Chondrocyte (in vitro differentiated cells): ENCODE results near the gene CCDC71. TPM values are rescaled to one million over a fixed set of nuclear protein-coding genes. Genes with fewer than 3 reads are reported as not detected.

Experiments
- DNase-seq: peaks from one replicate; pipeline ENCODE4 v3.0.0; 2021; ENCODE audit warnings: mixed read lengths, low spot score
- H3K27ac Mint-ChIP-seq: one replicate; pipeline ENCODE4 v1.8.0; 2021; ENCODE audit warnings: mild to moderate bottlenecking, moderate library complexity, mixed read lengths; ENCODE audit not compliant: unreplicated experiment
- H3K27me3 Mint-ChIP-seq: 2 replicates; pipeline ENCODE4 v1.8.0; 2021; ENCODE audit warnings: low read depth, mixed read lengths
- H3K36me3 Mint-ChIP-seq: 2 replicates; pipeline ENCODE4 v1.8.0; 2021; ENCODE audit warnings: low read depth, mixed read lengths
- H3K4me1 Mint-ChIP-seq: 2 replicates; pipeline ENCODE4 v1.8.0; 2021; ENCODE audit warnings: low read depth, mild to moderate bottlenecking, mixed read lengths
- H3K4me3 Mint-ChIP-seq: one replicate; pipeline ENCODE4 v1.8.0; 2021; ENCODE audit warnings: mild to moderate bottlenecking, moderate library complexity, mixed read lengths; ENCODE audit not compliant: unreplicated experiment
- H3K9me3 Mint-ChIP-seq: 2 replicates; pipeline ENCODE4 v1.8.0; 2021; ENCODE audit warnings: low read depth, mixed read lengths
- CTCF ChIP-seq: fragments of 200-600 bp; sonication (generic); IDR thresholded peaks from 2 replicates; pipeline ENCODE4 v1.5.0; 2021; ENCODE audit warnings: antibody characterized with exemption, mild to moderate bottlenecking, moderate library complexity
- total RNA-seq: library from RNA; stranded (reverse); gene quantifications from 3 replicates; pipeline ENCODE4 v1.2.1, GENCODE V29; 2021

Gene CCDC71
- total RNA-seq, 1 donor from 2014 or later = 18.7 TPM

- H3K27ac Mint-ChIP-seq = peak overlapping the region; percentile 17
- DNase-seq = no peak
- TF ChIP-seq CTCF = peak; percentile 13
- peaks cover 5% of the 10 kb centered on the region for H3K36me3 Mint-ChIP-seq
- H3K9me3 Mint-ChIP-seq = no peaks in the 10 kb centered on the region
- peaks cover 2% of the 10 kb centered on the region for H3K27me3 Mint-ChIP-seq
- peak overlapping the region; percentile 92 for H3K4me3 Mint-ChIP-seq
- peaks cover 26% of the 10 kb centered on the region for H3K4me1 Mint-ChIP-seq
These were observed 31.5 kb downstream of the CCDC71 start for GRCh38 chr3:49134471-49135265.

- no peak for DNase-seq
- Mint-ChIP-seq H3K27me3 (peaks cover 2% of the 10 kb centered on the region), H3K9me3 (no peaks in the 10 kb centered on the region), H3K27ac (peak overlapping the region; percentile 91), H3K36me3 (peaks cover 12% of the 10 kb centered on the region), H3K4me3 (peak overlapping the region; percentile 92), H3K4me1 (peaks cover 32% of the 10 kb centered on the region)
- peak; percentile 5 for TF ChIP-seq CTCF
These were observed 32.7 kb downstream of the CCDC71 start for GRCh38 chr3:49133226-49133951.

DNA sequence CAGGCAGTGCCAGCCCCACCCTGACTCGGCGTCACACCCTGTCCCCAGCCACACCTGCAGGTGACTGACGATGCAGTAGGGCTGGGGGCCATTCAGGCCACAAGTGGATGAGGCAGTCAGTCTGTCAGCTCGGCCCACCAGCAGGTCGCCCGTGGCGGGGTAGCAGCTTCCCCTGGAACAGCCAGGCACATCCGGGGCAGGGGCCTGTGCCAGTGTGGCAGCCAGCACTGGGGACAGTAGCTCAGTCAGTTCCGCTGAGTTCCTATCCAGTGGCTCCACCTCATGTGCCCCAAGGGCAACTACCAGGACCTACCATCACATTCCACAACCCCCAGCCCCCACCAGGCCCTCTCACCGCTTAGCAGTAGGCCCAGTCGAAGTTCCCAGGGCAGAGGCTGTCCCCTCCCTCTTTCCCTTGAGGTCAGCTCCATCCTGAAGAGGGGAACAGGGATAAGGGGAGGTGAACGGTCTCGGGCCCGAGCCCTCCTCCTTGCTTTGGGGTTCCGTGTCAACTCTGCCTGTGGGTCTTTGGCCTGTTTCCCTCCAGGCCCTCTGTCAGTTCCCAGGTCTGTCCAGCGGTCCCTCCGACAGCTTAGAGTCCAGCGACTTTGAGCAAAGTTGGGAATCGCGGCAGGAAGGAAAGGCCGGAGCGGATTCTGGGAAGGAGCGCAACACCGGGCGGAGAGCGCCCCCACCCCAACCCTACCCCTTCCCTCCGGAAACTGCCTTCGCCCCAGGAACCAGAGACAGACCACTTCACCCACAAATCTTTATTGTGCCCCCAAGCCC is 33.5 kb downstream of the CCDC71 start, which contains the start of gene LAMB2:
LAMB2 (minus strand) TSS at position 614 of the 789 bp plus-strand sequence; CDS start at position 431, 183 bp downstream.
- TF ChIP-seq CTCF = peak; percentile 43
- no peak for DNase-seq
- Mint-ChIP-seq H3K36me3 (peaks cover 16% of the 10 kb centered on the region), H3K9me3 (no peaks in the 10 kb centered on the region), H3K27ac (peak within 1 kb of the TSS; percentile 91), H3K27me3 (peaks cover 2% of the 10 kb centered on the region), H3K4me3 (peak within 1 kb of the TSS; percentile 92), H3K4me1 (peaks cover 32% of the 10 kb centered on the region)

DNA sequence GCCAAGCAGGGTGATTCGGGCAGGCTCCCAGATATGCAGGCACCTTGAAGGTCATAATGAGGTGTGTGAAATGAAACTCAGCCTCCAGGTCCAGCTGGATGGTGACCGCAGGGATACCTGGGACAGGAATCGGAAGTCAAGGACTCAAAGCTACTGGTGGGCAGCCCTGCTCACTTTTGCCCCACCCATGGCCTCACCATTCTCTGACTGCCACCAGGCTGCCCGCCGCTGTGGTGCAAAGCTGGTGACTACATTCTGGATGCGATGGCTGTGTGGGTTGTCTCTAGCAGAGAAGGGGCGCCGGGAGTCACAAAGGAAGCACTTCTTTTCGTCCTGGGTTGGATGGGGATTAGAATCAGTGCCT is 34.1 kb downstream of the CCDC71 start:
- no peaks in the 10 kb centered on the region for H3K9me3 Mint-ChIP-seq
- peak overlapping the region; percentile 91 for H3K27ac Mint-ChIP-seq
- peaks cover 32% of the 10 kb centered on the region for H3K4me1 Mint-ChIP-seq
- H3K4me3 Mint-ChIP-seq = peak overlapping the region; percentile 92
- no peak for DNase-seq
- H3K36me3 Mint-ChIP-seq = peaks cover 16% of the 10 kb centered on the region
- TF ChIP-seq CTCF = no peak
- H3K27me3 Mint-ChIP-seq = no peaks in the 10 kb centered on the region

DNA sequence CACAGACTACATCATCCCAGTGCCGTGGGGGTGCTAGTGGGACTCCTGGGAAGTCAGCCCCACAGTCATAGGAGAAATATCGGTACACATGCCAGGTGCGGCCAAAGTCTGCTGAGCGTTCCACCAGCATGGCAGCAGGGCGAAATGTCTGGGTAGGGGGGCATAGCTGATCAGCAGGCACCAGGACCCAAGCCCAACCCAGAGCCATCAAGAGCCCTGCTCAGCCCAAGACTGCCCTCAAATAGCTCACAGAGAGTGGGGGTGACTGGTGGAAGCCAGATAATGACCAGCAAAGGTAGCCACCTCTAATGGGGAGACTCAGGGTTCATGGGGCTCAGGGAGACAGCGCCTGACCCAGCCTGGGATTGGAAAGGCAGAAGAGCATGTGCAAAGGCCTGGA is 34.6 kb downstream of the CCDC71 start:
- Mint-ChIP-seq H3K36me3 (peaks cover 18% of the 10 kb centered on the region), H3K4me1 (peaks cover 32% of the 10 kb centered on the region), H3K27me3 (no peaks in the 10 kb centered on the region), H3K9me3 (no peaks in the 10 kb centered on the region), H3K4me3 (peak overlapping the region; percentile 92), H3K27ac (no peak overlapping the region)
- no peak for TF ChIP-seq CTCF
- no peak for DNase-seq
